NCI-H128 (cell line): ENCODE measurements around the gene ST6GALNAC3.

Experiments used
- DNase-seq: peaks from one replicate; lab custom pipeline; 2025; ENCODE audit not compliant: unreplicated experiment; lab: John Stamatoyannopoulos, UW

The ST6GALNAC3 gene

GRCh38 chr1:76140227-76140626 lies 65.7 kb downstream of the ST6GALNAC3 start:
- DNase-seq = no peak

- no peak for DNase-seq
Observed at GRCh38 chr1:76141929-76142328, 67.4 kb downstream of the ST6GALNAC3 start.

GRCh38 chr1:76142771-76143540 lies 68.4 kb downstream of the ST6GALNAC3 start:
- DNase-seq = no peak

- DNase-seq = no peak
Observed at GRCh38 chr1:76144247-76144646, 69.7 kb downstream of the ST6GALNAC3 start.

GRCh38 chr1:76145332-76145731 lies 70.8 kb downstream of the ST6GALNAC3 start:
- no peak for DNase-seq

GRCh38 chr1:76146184-76146583 lies 71.6 kb downstream of the ST6GALNAC3 start:
- no peak for DNase-seq

- no peak for DNase-seq
Observed at GRCh38 chr1:76147917-76148316, 73.4 kb downstream of the ST6GALNAC3 start.

GRCh38 chr1:76148460-76148859 lies 73.9 kb downstream of the ST6GALNAC3 start:
- no peak for DNase-seq

- DNase-seq = no peak
Observed at GRCh38 chr1:76153841-76154205, 79.3 kb downstream of the ST6GALNAC3 start.

GRCh38 chr1:76154206-76154956 lies 79.8 kb downstream of the ST6GALNAC3 start:
- DNase-seq = peak; percentile 47

GRCh38 chr1:76156987-76157386 lies 82.4 kb downstream of the ST6GALNAC3 start:
- no peak for DNase-seq

- DNase-seq = no peak
Observed at GRCh38 chr1:76158126-76158525, 83.6 kb downstream of the ST6GALNAC3 start.

GRCh38 chr1:76160225-76160624 lies 85.7 kb downstream of the ST6GALNAC3 start:
- no peak for DNase-seq

GRCh38 chr1:76161451-76161850 lies 86.9 kb downstream of the ST6GALNAC3 start:
- no peak for DNase-seq

GRCh38 chr1:76162254-76162653 lies 87.7 kb downstream of the ST6GALNAC3 start:
- DNase-seq = no peak

- DNase-seq = no peak
Observed at GRCh38 chr1:76164165-76164564, 89.6 kb downstream of the ST6GALNAC3 start.

- DNase-seq = no peak
Observed at GRCh38 chr1:76170084-76170483, 95.5 kb downstream of the ST6GALNAC3 start.

- no peak for DNase-seq
Observed at GRCh38 chr1:76170513-76170912, 96.0 kb downstream of the ST6GALNAC3 start.

GRCh38 chr1:76176000-76176399 lies 101.5 kb downstream of the ST6GALNAC3 start:
- no peak for DNase-seq

- DNase-seq = no peak
Observed at GRCh38 chr1:76177615-76178014, 103.1 kb downstream of the ST6GALNAC3 start.

- no peak for DNase-seq
Observed at GRCh38 chr1:76179219-76179698, 104.7 kb downstream of the ST6GALNAC3 start.

- DNase-seq = no peak
Observed at GRCh38 chr1:76185207-76185606, 110.7 kb downstream of the ST6GALNAC3 start.
